Measurements from ENCODE around the gene SGPP1. TPM values are rescaled to one million over a fixed set of nuclear protein-coding genes. Genes with fewer than 3 reads are reported as not detected.
A peak's percentile ranks its signal among the peaks of the same experiment; 100 is the strongest.

SGPP1 gene
- total and polyA plus RNA-seq, 12 donors = 6.3 to 54.3 (median 24.1) TPM

- peak; percentile 51 to 82 (median 59) for DNase-seq
Observed at GRCh38 chr14:63770187-63770807, 42.4 kb upstream of the SGPP1 start.

GRCh38 chr14:63766611-63767010 lies 38.7 kb upstream of the SGPP1 start:
- DNase-seq = no peak
- WGBS, 4 donors = 53 to 66% (median 58%) methylated on average over 3 of the region's 3 CpGs
- intact Hi-C loops (cut with DNase I) = no loop called here

More at GRCh38 chr14:63770187-63770807, 42.4 kb upstream of the SGPP1 start:
- TF ChIP-seq, protein P1, sequence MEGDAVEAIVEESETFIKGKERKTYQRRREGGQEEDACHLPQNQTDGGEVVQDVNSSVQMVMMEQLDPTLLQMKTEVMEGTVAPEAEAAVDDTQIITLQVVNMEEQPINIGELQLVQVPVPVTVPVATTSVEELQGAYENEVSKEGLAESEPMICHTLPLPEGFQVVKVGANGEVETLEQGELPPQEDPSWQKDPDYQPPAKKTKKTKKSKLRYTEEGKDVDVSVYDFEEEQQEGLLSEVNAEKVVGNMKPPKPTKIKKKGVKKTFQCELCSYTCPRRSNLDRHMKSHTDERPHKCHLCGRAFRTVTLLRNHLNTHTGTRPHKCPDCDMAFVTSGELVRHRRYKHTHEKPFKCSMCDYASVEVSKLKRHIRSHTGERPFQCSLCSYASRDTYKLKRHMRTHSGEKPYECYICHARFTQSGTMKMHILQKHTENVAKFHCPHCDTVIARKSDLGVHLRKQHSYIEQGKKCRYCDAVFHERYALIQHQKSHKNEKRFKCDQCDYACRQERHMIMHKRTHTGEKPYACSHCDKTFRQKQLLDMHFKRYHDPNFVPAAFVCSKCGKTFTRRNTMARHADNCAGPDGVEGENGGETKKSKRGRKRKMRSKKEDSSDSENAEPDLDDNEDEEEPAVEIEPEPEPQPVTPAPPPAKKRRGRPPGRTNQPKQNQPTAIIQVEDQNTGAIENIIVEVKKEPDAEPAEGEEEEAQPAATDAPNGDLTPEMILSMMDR (IDR thresholded peaks at IDR 0.05) = peak; percentile 57 to 73 (median 64)
- no peak for TF ChIP-seq POLR2A (IDR thresholded peaks at IDR 0.05)
- Histone ChIP-seq H3K27me3 (no peaks in the 10 kb centered on the region), H3K4me3 (no peak overlapping the region), H3K9me3 (replicated peaks in 1 of 3) (no peaks in the 10 kb centered on the region), H3K36me3 (replicated peaks in 1 of 2) (no peaks in the 10 kb centered on the region), H3K27ac (no peak overlapping the region), H3K4me1 (replicated peaks in 1 of 2) (no peaks in the 10 kb centered on the region)
- 50 to 53% (median 52%) methylated on average over 3 of the region's 3 CpGs for WGBS, 4 donors
- intact Hi-C loops (cut with DNase I) = no loop called here

DNA sequence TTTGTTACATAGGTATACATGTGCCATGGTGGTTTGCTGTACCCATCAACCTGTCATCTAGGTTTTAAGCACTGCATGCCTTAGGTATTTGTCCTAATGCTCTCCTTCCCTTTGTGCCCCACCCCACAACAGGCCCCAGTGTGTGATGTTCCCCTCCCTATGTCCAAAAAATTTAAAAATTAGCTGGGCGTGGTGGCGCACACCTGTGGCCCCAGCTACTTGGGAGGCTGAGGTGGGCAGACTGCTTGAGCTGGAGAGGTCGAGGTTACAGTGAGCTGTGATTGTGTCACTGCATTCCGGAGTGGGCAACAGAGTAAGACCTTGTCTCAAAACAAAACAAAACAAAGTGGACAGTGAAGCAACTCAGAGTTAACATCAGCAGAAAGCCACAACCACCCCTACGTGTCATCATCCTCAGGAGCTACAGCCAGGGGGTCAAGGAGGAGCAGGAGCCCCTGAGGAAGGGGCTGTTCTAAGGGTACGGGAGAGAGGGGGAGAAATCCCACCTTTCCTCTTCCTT lies 36.8 kb upstream of the SGPP1 start:
- WGBS, 4 donors = 75 to 82% (median 78%) methylated on average over 6 of the region's 6 CpGs
- Histone ChIP-seq H3K4me1 (replicated peaks in 1 of 2) (no peaks in the 10 kb centered on the region), H3K36me3 (replicated peaks in 1 of 2) (no peaks in the 10 kb centered on the region), H3K4me3 (no peak overlapping the region), H3K27ac (no peak overlapping the region), H3K9me3 (replicated peaks in 1 of 3) (no peaks in the 10 kb centered on the region), H3K27me3 (no peaks in the 10 kb centered on the region)
- TF ChIP-seq, protein P1 (IDR thresholded peaks at IDR 0.05) = no peak
- TF ChIP-seq POLR2A (IDR thresholded peaks at IDR 0.05) = no peak
- no peak for DNase-seq
- intact Hi-C loops (cut with DNase I) = no loop called here

More at GRCh38 chr14:63766611-63767010, 38.7 kb upstream of the SGPP1 start:
- H3K4me3 ChIP-seq = no peak overlapping the region
- H3K4me1 ChIP-seq (replicated peaks in 1 of 2) = no peaks in the 10 kb centered on the region
- H3K9me3 ChIP-seq (replicated peaks in 1 of 3) = no peaks in the 10 kb centered on the region
- TF ChIP-seq, protein P1 (IDR thresholded peaks at IDR 0.05) = no peak
- no peaks in the 10 kb centered on the region for H3K27me3 ChIP-seq
- H3K36me3 ChIP-seq (replicated peaks in 1 of 2) = no peaks in the 10 kb centered on the region
- H3K27ac ChIP-seq = no peak overlapping the region

- TF ChIP-seq, protein P1 (IDR thresholded peaks at IDR 0.05) = no peak
- TF ChIP-seq POLR2A (IDR thresholded peaks at IDR 0.05) = no peak
- Histone ChIP-seq H3K9me3 (replicated peaks in 1 of 3) (no peaks in the 10 kb centered on the region), H3K4me3 (no peak overlapping the region), H3K27me3 (no peaks in the 10 kb centered on the region), H3K27ac (no peak overlapping the region), H3K4me1 (replicated peaks in 1 of 2) (peaks cover 0 to 2% of the 10 kb centered on the region in 2 donors), H3K36me3 (replicated peaks in 1 of 2) (no peaks in the 10 kb centered on the region)
- intact Hi-C loops (cut with DNase I) = no loop called here
- WGBS, 4 donors = 72 to 92% (median 82%) methylated on average over 5 of the region's 5 CpGs
- DNase-seq = no peak
Observed at GRCh38 chr14:63764103-63764502, 36.2 kb upstream of the SGPP1 start.
